Activated T-helper 1 cell treated with Interleukin-2 at 50 U/mL for 16 hours (primary cell): Measurements from ENCODE around the gene HMMR.

Experiments used
- DNase-seq: peaks from one replicate; pipeline ENCODE4 v3.0.0-alpha.2; 2020; ENCODE audit warnings: low read depth

HMMR gene

DNA sequence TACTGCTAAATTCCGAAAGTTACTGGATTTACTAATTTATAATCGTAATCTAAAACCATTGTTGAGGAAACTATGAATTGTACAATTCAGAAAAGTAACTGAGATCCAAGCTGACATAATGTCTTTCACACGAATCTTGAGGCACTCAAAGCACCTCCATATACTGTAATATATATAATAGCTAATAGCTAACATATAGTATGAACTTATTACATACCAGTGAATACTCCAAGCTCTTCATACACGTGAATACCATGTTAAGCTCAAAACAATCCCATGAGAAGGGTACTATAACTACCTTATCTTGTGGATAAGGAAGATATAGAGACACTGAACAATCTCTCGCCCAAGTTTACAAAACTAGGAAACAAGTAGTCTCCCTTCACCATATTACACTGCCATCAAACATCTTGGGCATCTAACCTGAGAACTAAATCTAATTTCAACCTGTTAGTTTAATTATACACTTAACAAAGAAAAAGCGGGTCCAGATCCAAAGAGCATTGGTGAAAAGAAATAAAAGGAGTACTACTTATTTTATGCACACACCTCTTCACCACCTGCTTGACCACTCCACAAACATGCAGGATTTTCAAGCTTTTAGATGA is 1.6 kb upstream of the HMMR start:
- no peak for DNase-seq

DNA sequence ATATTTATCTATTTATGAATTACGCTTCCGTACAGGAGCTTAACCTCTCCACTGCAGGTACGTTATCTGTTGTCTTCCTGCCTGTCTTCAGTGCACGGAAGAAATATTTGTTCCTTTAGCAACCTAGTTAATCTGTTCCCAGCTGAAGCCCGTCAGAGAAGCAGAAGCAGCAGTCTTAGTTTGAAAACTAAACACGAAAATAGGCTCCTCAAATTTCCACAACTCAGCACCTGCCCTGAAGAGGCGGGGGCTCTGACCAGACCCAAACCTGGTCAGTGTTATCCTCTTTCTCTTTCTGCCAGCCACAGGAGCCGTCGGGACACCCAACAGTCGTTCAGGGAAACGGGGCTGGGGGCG is 992 bp upstream of the HMMR start:
- no peak for DNase-seq

DNA sequence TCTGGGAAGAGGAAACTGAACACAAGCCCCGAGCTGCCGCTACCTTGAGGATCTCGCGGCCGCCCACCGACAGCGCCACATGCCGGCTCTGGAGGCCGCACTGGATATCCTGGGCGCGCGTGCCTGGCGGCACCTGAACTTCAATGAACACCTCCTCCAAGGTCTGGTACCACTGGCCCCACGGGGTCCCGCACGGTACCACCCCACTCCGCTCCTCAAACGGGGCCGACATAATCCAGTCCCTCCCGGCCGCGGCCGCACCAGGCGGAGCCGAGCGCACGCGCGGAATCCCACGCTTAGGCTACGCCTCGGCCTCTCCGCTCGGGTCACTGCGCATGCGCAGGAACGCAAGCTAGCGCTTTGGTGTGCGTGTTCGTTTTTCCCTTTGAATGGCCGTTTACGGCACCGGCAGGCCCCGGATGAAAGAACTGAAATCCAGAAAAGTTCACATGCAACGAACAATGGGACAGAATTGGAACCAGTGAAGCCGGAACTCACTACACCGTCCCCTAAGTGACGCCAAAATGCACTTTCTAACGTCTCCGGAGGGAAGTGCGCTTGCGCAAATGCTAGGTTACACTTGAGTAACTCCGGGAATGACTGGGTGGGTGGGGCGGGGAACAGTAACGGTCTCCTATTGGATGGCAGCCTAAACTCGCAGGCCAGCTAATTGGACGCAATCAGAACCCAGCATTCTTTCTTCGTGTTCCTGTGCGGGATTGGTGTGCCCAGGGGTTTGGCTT is 442 bp upstream of the HMMR start, which contains the start of gene NUDCD2:
Gene NUDCD2 (minus strand): TSS at position 284 of the 743 bp plus-strand sequence. CDS start 52 bp downstream, at position 232.
- peak; percentile 89 for DNase-seq

DNA sequence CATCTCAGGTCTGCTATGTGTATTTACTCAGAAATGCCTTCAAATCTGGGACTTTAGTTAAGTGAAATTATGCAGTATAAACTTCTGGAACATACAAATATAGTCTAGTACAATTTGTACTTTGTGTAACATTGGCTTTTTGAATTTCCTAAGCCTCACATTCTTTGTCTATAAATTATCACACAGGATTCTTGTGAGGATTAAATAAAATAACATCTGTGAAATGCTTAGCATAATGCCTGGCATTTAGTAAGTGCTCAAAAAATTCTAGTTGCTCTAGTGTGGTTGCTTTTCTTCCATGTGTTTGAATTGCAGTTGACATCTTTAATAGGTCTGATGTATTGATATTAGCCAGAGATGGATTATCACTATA is 2.6 kb downstream of the HMMR start:
- DNase-seq = no peak

- no peak for DNase-seq
Measured at GRCh38 chr5:163467682-163468081, 7.2 kb downstream of the HMMR start.

DNA sequence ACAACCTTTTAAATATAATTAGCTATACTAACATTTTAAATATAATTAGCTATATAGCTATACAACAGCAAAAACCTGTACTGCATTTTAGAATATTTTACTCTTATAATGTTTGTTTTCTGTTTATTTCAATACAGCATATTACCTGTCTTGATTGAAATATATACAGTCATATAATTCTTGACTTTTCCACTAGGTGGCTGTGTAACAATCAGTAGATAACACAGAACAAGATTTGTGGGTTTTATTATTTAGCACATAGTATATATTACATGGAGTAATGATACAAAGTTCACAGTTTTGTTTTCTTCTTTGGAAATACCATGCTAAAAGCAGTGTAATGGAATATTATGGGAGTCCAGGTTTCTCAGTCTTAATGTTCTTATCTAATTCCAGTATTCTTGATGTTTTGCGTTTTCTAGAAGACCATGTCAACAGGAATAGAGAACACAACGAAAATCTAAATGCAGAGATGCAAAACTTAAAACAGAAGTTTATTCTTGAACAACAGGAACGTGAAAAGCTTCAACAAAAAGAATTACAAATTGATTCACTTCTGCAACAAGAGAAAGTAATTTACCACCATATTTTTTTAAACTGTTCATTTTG is 13.3 kb downstream of the HMMR start:
- no peak for DNase-seq

GRCh38 chr5:163475411-163475810 is 15.0 kb downstream of the HMMR start:
- DNase-seq = no peak

DNA sequence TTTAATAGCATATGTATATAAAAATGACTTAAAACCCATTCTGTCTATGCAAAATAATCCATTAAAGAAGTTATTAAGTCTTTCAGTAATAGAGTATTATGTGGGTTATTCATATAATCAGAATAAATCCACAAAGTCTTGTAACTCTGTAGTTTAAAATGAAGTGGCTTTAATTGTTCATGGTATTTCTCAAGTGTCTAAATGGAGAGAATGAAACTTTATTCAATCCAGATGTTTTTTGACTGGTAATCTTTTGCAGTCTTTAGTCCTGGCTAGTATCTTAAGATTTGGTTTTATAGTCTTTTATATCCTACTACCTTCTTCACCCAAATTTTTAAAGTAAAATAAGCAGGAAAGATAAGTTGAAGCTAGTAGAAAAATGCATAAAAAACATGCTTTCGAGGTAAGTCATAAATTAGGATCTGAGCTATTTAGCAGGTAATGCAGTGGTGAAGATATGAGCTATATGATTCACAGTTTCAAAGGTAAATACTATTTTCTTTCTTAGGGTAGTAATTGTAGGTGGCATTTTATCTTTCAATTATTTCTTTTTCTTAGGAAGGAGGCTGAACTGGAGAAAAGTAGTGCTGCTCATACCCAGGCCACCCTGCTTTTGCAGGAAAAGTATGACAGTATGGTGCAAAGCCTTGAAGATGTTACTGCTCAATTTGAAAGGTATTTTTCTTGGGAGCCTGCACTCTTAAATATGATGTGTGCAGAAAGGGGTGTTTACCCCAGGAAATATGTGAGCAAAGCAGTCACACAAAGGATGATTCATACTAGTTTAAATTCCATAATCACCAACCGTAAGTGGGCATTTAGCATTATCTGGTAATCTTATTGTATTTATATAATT is 17.9 kb downstream of the HMMR start:
- no peak for DNase-seq

GRCh38 chr5:163478982-163479271 is 18.5 kb downstream of the HMMR start:
- DNase-seq = no peak

DNA sequence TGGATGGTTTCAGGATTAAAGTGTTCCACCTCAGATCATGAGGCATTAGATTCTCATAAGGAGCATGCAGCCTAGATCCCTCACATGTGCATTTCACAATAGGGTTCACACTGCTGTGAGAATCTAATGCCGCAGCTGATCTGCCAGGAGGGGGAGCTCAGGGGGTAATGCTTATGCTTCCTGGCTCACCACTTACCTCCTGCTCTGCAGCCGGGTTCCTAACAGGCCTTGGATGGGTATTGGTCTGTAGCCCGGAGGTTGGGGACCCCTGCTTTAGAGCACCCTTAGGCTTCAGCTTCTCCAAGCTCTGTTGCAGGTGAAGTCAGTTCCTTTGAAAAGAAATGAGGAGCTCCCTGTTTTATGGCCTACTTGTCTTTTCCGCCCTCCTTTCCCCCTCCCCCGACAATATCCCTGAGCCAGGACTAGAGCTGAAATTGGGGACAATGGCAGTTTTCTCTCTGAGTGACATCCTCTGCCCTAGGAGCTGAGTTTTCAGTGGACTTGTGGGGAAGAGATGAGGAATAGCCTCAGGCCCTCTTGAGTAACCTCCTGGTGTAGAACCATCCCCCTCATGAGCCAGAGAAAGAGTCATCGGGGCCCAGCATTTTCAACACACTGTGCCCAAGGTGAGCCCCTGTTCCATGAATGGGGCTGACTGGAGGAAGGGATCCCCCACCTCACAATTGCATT is 28.8 kb downstream of the HMMR start:
- no peak for DNase-seq

DNA sequence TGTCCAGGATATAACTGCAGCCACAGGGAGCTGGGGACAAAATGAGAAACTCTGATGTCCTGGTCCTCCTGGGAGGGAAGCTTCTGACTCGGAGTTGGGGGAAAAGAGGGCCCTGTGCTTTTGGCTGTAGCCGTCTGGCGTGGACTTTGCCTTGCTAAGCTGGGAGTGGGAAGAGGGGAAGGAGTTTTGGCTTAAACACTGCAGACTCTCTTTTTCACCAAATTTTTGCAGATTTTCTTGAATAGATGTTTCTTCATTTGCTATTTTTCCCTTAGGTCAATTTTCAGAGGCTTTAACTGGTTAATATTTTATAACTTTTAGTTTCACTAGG is 29.3 kb downstream of the HMMR start:
- DNase-seq = no peak

DNA sequence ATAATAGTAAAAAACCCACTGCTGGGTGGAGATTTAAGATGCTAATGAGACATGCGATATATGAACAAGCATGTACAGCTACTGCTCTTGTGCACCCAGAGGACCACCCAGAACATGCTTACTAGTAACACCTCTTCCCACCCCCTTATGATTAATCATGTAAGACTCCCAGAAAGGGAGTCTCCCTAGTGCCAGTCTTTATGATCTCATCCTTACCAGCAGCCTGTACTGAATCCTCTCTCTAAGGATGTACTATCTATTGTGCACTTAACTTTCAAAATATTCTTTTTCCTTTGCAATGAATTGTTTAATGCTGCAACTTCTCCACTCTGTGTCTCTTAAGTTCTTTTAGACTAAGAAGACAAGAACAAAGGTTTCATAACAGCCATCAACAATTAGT is 35.9 kb downstream of the HMMR start:
- no peak for DNase-seq

- DNase-seq = no peak
Measured at GRCh38 chr5:163497315-163497714, 36.9 kb downstream of the HMMR start.

DNA sequence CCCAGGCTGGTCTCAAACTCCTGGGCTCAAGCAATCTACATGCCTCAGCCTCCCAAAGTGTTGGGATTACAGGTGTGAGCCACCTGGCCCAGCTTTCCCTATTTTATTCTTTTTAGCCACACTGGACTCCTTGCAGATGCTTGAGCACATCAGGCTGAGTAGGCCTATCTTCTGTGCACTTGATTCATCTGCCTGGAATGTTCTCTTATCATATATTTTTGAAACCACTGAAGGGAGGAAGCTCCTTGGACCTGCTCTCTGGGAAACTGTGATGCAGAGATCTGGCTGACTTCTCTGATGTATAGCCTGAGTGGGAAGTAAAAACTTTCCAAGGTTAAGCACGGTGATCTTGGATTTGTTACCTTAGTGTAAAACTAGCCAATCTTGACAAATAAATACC is 38.5 kb downstream of the HMMR start:
- DNase-seq = no peak

- no peak for DNase-seq
Measured at GRCh38 chr5:163502521-163502920, 42.1 kb downstream of the HMMR start.

DNA sequence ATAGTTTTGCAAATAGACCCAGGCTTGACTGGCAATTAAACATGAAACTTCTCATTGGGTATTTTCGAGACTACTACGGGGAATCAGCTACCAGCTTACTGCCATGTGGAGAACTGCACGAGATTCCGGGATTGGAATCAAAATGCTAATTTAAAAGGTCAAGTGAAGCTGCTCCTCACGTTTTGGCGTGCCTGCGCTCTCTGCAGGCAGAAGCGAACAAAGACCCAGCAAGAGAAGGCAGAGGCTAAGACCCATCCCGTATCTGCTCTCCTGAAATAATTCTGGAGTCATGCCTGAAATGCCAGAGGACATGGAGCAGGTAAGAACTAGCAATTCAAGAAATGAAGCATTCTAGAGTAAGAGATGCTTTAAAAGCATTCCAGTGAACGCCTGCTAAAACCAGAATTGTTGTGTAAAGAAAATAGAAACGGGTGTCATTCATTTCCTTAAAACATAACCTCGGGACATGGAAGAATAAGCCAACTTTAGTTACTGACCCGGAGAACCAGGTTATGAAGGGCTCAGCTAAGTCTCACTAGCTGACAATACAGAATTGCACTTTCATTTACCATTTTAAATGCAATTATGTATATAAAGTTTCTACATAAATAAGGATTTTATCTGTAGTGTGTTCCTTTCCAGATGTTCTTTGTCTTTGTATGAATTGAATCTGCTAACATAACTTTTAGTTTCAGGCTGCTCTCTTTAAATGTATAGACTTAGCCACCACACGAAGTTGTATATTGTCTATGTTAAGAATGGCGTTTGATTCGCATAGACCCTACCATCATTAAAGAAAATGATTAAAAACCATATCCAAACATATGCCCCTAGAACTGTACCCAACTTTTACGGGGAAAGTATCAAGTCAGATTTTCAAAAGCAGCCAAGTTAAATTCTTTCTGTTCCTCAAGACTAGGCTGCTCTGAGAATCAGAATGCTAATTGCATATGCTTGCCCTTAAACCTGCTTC is 43.0 kb downstream of the HMMR start:
- no peak for DNase-seq

GRCh38 chr5:163504079-163504931 is 43.9 kb downstream of the HMMR start:
- DNase-seq = peak; percentile 13

- DNase-seq = no peak
Measured at GRCh38 chr5:163505049-163505367, 44.6 kb downstream of the HMMR start.

- DNase-seq = peak; percentile 94
Measured at GRCh38 chr5:163505368-163506094, 45.1 kb downstream of the HMMR start, which contains the start of gene MAT2B. Gene MAT2B, plus strand, starts transcription at chr5:163505619. Its CDS starts 68 bp downstream, at chr5:163505687.

GRCh38 chr5:163506095-163506457 is 45.6 kb downstream of the HMMR start:
- no peak for DNase-seq
